Activated T-helper 1 cell treated with Interleukin-2 at 50 U/mL for 16 hours (primary cell): ENCODE results near the gene PRKN.

Source experiments
- DNase-seq: peaks from one replicate; pipeline ENCODE4 v3.0.0-alpha.2; 2020; ENCODE audit warnings: low read depth

PRKN gene

DNA sequence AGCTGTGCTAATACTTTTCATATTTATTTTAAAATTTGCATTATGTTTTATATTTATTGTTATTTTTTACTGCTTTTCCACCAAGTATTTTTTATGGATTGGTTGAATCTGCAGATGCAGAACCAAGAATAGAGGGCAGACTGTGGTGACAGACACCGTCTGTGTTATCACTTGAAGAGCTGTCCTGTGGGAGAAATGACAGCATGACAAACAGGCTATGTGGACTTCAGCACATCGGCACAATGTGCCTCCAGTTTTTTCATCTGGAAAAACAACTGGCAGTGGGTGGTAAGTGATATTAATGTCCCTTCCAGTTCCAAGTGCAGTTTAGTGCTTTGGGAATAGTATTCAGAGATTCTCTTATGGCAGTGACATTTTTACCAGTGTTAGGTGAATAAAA lies 492.9 kb downstream of the PRKN start:
- no peak for DNase-seq

GRCh38 chr6:162230147-162230752 lies 497.3 kb downstream of the PRKN start:
- DNase-seq = no peak

DNA sequence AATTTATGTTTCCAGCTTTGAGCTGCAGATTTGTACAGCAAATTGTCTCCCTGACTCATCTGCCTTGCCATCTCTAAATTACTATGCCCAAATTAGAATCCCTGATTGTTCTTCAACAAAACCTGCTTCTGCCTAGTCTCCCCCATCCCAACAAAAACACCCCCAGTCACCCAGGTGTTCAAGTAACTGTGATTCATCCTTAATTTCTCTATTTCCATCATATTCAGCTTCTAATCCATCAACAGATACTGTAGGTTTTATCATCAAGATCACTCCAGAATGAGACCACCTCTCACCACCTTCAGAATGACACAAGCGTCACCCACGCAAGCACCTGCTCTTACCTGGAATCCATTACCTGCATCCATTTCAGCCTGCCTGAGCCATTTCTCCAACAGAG lies 498.5 kb downstream of the PRKN start:
- no peak for DNase-seq

DNA sequence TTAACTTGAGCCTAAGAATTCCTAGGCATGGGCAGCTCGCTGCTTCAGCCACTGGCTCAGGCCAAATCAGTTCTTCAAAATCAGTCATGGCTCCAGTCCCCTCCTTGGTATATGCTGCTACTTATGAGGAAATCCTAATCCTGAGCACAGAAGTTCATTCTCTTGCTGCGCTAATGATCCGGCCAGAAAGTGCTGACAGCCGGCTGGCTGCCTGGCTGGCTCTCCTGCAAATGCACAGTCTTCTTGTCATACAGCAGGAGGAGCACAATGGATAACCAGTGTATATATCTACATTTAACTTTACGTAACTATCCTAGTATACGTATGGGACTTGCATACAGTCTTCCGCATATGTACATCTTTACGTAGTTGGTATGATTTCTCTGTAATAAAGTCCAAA lies 500.8 kb downstream of the PRKN start:
- DNase-seq = no peak

DNA sequence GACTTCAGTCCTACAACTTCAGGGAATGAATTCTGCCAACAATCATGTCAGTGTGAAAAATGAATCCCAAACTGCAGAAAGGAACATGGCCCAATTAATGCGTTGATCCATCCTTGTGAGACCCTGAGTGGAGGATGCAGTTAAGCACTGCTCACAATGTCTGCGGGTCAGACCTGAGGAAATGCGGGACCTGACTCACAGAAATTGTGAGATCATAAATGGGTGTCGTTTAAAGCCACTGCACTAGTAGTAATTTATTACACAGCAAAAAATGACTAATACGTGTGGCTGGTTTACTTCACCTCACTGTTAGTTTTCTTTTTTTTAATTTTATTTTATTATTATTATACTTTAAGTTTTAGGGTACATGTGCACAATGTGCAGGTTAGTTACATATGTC lies 505.0 kb downstream of the PRKN start:
- no peak for DNase-seq

- no peak for DNase-seq
These were observed 506.7 kb downstream of the PRKN start for GRCh38 chr6:162220876-162221275.

GRCh38 chr6:162219266-162219665 lies 508.3 kb downstream of the PRKN start:
- no peak for DNase-seq

GRCh38 chr6:162217811-162218493 lies 509.6 kb downstream of the PRKN start:
- DNase-seq = no peak

DNA sequence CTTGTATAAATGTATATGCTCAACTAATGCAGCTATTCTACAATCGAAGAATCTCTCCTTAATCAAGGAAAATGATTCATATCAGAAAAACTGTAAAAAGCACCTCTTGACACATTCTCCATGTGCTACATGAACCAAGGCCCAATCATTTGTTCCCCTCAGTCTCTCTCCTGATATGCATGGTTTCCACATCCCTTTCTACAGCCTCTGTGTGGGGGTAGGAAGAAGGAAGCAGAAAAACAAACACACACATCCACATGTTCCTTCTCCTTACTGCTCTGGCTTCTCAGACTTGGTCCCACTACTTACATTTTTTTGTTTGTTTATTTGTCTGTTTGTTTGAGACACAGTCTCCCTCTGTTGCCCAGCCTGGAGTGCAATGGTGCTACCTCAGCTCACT lies 510.5 kb downstream of the PRKN start:
- no peak for DNase-seq

DNA sequence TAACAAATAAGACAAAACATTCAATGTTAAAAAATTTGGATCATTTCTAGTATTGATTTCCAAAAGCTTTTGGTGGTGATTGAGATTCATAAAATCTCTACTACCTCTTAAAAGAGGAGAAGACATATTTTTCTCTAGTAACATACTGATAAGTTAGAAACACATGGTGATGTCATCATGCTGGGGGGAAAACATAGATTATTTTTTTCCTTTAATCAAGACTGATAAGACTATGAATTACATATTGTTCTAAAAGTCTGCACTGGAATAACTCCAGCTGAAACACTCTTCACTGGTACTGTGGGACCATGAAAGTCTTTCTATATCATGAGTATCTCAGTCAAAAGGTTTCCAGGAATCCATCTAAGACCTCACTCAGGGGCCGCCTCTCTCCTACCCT lies 515.8 kb downstream of the PRKN start:
- no peak for DNase-seq

DNA sequence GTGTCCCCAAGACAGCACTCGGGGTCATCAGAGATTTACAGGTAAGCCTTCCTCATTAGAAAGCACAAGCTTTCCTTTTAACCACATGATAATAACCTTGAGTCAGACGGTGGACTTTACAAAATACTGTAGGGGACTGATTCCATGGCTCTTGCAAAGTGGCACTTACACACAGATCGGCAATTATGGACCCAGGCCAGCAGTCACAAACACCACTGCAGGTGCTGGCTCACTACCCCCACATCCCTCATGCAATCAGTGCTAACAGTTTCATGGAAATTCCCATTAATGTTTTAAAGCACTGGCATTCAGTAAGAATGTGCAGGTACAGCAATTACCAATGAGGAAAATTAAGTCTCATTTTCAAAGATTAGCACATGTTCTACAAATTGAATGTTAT lies 516.5 kb downstream of the PRKN start:
- DNase-seq = no peak

DNA sequence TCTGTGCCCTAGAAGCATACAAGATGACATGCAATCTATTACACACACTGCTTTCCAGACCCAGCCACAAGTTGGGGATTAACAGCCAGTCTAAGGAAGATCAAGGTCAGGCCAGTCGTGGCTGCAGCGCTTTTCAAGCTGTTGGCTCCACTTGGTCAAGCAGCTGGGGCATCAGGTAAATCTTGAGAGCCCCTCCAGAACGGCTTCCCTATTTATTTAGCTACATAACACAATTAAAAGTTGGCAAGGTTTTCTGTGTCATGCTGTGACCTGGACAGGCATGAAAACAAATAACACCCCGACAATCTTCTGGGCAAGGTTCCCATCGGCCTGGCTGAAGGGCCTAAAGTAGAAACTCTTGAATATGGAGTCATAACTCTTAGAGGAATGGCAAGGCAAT lies 524.3 kb downstream of the PRKN start:
- DNase-seq = no peak

GRCh38 chr6:162200945-162201690 lies 526.4 kb downstream of the PRKN start:
- no peak for DNase-seq

DNA sequence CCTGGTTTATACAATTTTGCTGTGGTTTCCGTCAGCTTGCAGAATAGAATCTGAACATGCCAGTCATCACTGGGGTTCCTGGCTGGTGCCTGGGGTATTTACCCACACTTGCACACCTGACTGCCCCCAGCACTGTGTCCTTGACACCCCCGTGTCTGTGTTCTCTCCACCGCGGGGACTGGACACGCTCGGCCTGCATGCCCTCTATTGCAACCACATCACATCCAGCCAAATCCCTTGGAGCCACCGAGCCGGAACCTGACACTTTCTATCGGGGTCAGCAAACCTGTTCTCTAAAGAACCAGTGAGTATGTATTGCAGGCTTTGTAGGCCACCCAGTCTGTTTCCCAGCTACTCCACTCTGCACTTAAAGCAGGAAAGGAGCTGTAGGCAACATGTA lies 527.5 kb downstream of the PRKN start:
- DNase-seq = no peak

DNA sequence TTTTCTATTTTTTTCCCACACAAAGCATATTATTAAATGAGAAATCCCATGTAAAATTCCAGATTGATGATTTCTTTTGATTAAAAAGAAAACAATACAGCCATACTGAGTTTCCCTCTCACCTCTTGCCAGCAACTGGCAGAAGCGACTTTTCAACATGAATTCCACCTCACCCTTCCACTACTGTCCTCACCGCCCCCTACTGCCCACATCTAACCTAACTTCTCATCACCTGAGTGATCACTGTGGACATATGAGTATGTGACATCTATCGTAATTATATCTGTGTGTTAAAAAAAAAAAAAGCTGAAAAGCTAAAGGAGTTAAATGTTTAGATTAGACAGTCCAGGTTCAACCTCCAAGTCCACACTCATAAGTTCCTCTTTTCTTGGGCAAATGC lies 528.6 kb downstream of the PRKN start:
- no peak for DNase-seq

DNA sequence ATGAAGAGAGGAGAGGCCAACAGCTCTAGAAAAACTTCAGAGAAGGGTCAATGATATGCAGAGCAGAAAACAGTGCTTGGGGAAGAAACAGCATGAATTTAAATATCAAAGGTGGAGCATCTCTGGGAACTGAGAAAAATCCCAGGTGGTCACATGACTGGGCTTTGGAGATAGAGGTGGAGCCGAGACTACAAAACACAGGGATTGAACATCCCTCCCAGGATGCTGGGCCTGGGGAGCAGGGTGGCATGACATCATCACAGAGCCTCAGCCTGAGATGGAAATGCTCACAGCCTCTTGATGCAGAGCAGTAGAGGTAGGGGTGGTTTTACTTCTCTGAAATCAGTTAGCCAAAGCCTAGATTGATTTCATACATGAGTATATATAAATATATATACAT lies 529.5 kb downstream of the PRKN start:
- no peak for DNase-seq

DNA sequence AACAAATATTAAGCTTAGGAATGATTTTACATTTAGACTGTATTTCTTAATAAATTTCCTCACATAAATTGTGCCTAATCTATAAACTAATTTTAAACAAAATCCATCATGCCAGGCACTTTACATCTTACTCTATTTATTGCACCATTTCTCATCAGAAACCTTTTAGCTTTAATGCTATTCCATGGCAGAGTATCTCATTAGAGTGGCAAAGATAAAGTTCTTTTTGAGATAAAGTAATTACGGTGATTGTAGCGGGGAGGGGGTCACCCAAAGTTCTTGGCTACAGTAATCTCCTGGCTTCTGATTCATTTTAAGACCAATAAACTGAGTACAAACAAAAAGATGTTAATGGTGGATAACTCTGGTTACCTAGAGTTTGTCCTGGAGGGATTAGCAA lies 532.1 kb downstream of the PRKN start:
- DNase-seq = no peak

- DNase-seq = no peak
These were observed 536.6 kb downstream of the PRKN start for GRCh38 chr6:162190981-162191380.

- DNase-seq = no peak
These were observed 540.2 kb downstream of the PRKN start for GRCh38 chr6:162187168-162187935.

- DNase-seq = no peak
These were observed 543.1 kb downstream of the PRKN start for GRCh38 chr6:162184465-162184864.

DNA sequence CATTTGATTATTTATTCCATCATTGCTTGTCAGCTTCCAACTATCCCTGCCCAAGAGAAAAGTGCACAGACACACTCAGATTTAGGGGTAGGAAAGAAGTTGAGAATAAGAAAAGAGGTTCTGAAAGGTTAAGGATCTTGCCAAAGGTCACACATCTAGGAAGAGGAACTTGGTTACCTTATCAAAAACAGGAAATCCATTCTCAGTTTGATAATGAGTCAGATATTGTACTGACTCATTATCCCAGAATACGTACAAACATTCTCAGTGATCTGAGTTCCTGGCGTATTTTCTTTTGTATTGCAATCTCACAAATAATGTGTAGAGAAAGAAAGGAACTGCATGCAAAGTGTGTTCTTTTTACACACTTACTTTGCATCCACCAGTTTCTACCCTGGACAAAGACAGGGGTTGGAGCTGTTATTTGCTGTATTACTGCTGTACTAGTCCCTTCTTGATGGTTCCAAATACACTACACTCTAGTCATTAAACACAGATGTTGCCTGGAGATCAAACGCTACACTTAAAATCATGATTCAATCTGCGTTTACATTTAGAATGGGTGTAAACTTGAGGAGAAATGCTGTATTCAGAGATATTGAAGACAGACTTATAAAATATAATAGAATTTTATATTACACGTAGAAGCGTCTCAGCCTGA lies 545.7 kb downstream of the PRKN start:
- DNase-seq = no peak

GRCh38 chr6:162181111-162181510 lies 546.5 kb downstream of the PRKN start:
- no peak for DNase-seq
